Heart right ventricle (tissue), 16 donors: Measurements from ENCODE around the gene HTR6. TPM values are rescaled to one million over a fixed set of nuclear protein-coding genes. Genes with fewer than 3 reads are reported as not detected.

ENCODE experiments used
- ATAC-seq, 8 donors: fragments of 200-7000 bp; cut with Tn5 transposase; one replicate each; pipeline ENCODE4 v1.9.1; 2020; ENCODE audit warnings: mild to moderate bottlenecking in 8 of 8, moderate library complexity in 8 of 8, moderate number of reproducible peaks in 1 of 8
- DNase-seq, 2 donors: peaks; one replicate each; pipeline ENCODE4 v3.0.0-alpha.2; 2020
- H3K27ac ChIP-seq, 10 donors: fragments of 200-600 bp; sonication (generic) in 2 of 10; one replicate each; pipeline versions ENCODE4 v1.5.0 to v1.8.0; 2020 to 2022; ENCODE audit warnings: mild to moderate bottlenecking in 3 of 10
- H3K27me3 ChIP-seq, 7 donors: fragments of 200-600 bp; one replicate each; pipeline ENCODE4 v1.8.0; 2021 to 2022; ENCODE audit warnings: mild to moderate bottlenecking in 2 of 7
- H3K36me3 ChIP-seq, 9 donors: fragments of 200-600 bp; sonication (generic) in 1 of 9; one replicate each; pipeline versions ENCODE4 v1.5.0 to v1.8.0; 2020 to 2022; ENCODE audit warnings: mild to moderate bottlenecking in 2 of 9
- H3K4me1 ChIP-seq, 9 donors: fragments of 200-600 bp; sonication (generic) in 1 of 9; one replicate each; pipeline versions ENCODE4 v1.5.0 to v1.8.0; 2020 to 2022; ENCODE audit warnings: mild to moderate bottlenecking in 4 of 9
- H3K4me3 ChIP-seq, 10 donors: fragments of 200-600 bp; sonication (generic) in 2 of 10; one replicate each; pipeline versions ENCODE4 v1.5.0 to v1.8.0; 2020 to 2022; ENCODE audit warnings: mild to moderate bottlenecking in 7 of 10, moderate library complexity in 2 of 10
- H3K9me3 ChIP-seq, 11 donors: fragments of 200-600 bp in 10 of 11; sonication (generic) in 2 of 11; one replicate each; pipeline versions ENCODE4 v1.5.0 to v1.8.0; 2013 to 2022; ENCODE audit warnings: mild to moderate bottlenecking in 2 of 11, control low read depth in 1 of 11, moderate library complexity in 1 of 11
- WGBS, 2 donors: extraction: QIAGEN DNeasy Blood & Tissue Kit; methylation state at CpG; one replicate each; pipeline ENCODE4 v1.1.7; 2013; ENCODE audit warnings: inconsistent platforms in 1 of 2; 5-methylcytosine and 5-hydroxymethylcytosine counted together
- intact Hi-C, 10 donors: fragments of 100-400 bp; cut with DNase I; formaldehyde crosslinking; loops; one replicate each; pipeline versions ENCODE4 v1.11.1 to v1.14.2; 2022
- polyA plus RNA-seq, 2 donors: library from polyadenylated mRNA; stranded (reverse); fragments of 200-250 nt; gene quantifications; one replicate each; pipeline ENCODE4 v1.2.3, GENCODE V29; 2013
- total RNA-seq, 10 donors: library from RNA; stranded (reverse); fragmentation: NEBNext Ultra II Directional in 3 of 10; extraction: Animal tissue kit (Norgen Biotek cat#: 25700) in 3 of 10; gene quantifications; one replicate each; pipeline versions ENCODE4 v1.2.1 to v1.2.4, GENCODE V29; 2021 to 2023
- TF ChIP-seq, protein P1 (sequence below), 9 donors: fragments of 200-600 bp; sonication (generic) in 2 of 9; IDR thresholded peaks; one replicate each; pipeline versions ENCODE4 v1.5.0 to v1.8.0; 2021 to 2022; ENCODE audit warnings: antibody characterized with exemption in 9 of 9, mild to moderate bottlenecking in 5 of 9, moderate library complexity in 1 of 9
- donor health status: Arrhythmogenic right ventricular cardiomyopathy.
- donor health status: ischemic (EF 13 %, LVEDD 7.1; RV severe dilation, severe dysfunction).
- donor health status: healthy with polysubstance abuse.
- donor health status: DM: no; HTN: yes; CAD: no.
- donor health status: DM: no; HTN: no; CAD: no.
- donor health status: ischemic (EF 25% LVEDD 6.9; RV normal size, moderate dysfunction).
- donor health status: ischemic (EF 25% LVEDD 5.7; RV mildly dilated, moderate dysfunction).
- donor health status: healthy.
- donor health status: DM: yes; HTN: yes; CAD: no.
- donor health status: Ischemic cardiomyopathy.
- donor health status: ischemic (EF 35%, LVEDD 5.7; RV mildly dilated, moderate dysfunction).
- donor health status: nonischemic (EF 11% LVEDD 7.7; RV severe dilation, severe dysfunction).
- donor health status: DM: yes; HTN: yes; CAD: no.
- donor health status: PGD.
- donor health status: ischemic (EF 29% LVEDD 5.4; RV normal size, mild dysfunction).
- donor health status: nonischemic (EF 23%, LVEDD 6.1; RV moderate dilation, normal function).

Gene HTR6
- total and polyA plus RNA-seq, 12 donors = not detected

DNA sequence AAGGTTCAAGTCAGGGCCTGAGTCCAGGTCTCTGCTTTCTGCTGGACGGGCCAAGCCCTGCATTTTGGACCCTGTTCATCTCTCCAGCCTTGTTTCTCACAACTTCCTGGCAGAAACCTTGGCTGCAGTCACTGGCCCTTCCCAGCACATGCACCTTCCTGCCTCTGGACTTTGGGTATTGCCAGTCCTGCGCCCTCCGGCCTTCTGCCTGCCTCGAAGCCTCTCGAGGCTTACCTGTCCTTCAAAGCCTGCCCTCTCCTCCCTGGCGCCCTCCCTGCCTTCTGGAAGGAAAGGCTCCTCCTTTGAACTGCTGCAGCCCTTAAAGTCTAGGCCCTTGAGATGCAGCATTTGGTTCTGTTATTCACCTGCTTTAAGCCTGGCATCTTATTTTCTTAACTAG lies 52.8 kb downstream of the HTR6 start:
- ATAC-seq (no peak), DNase-seq (no peak)
- no peaks in the 10 kb centered on the region for H3K4me1 ChIP-seq
- H3K27ac ChIP-seq = no peak overlapping the region
- TF ChIP-seq, protein P1, sequence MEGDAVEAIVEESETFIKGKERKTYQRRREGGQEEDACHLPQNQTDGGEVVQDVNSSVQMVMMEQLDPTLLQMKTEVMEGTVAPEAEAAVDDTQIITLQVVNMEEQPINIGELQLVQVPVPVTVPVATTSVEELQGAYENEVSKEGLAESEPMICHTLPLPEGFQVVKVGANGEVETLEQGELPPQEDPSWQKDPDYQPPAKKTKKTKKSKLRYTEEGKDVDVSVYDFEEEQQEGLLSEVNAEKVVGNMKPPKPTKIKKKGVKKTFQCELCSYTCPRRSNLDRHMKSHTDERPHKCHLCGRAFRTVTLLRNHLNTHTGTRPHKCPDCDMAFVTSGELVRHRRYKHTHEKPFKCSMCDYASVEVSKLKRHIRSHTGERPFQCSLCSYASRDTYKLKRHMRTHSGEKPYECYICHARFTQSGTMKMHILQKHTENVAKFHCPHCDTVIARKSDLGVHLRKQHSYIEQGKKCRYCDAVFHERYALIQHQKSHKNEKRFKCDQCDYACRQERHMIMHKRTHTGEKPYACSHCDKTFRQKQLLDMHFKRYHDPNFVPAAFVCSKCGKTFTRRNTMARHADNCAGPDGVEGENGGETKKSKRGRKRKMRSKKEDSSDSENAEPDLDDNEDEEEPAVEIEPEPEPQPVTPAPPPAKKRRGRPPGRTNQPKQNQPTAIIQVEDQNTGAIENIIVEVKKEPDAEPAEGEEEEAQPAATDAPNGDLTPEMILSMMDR (IDR thresholded peaks at IDR 0.05) = no peak
- H3K36me3 ChIP-seq = peaks cover 0 to 23% (median 0%) of the 10 kb centered on the region in 9 donors
- no peaks in the 10 kb centered on the region for H3K27me3 ChIP-seq
- H3K9me3 ChIP-seq = no peaks in the 10 kb centered on the region
- H3K4me3 ChIP-seq = no peak overlapping the region
- intact Hi-C loops = loop anchor here in 1 of 10 donors (10.0 kb wide), 1 partner anchor 87 kb away; no protein-coding TSS in a partner anchor
- 84 to 85% methylated on average over 6 of the region's 6 CpGs for WGBS, 2 donors

DNA sequence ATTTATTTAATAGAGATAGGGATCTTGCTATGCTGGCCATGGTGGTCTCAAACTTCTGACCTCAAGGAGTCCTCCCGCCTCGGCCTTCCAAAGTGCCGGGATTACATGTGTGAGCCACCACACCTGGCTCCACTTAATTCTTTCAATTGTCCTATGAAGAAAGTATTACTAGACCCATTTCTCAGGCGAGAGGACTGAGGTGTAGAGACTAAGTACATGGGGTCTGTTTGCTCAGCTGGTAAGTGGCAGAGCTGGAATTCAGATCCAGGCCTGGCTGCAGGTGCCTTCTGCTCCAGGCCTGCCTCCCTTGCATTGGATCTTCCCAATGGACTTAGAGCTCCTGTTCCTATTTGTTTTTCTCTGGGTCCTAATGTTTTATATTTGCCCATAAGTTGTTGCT lies 55.5 kb downstream of the HTR6 start:
- ATAC-seq = no peak
- no peak overlapping the region for H3K27ac ChIP-seq
- no peak for DNase-seq
- 96% methylated on average over 4 of the region's 4 CpGs for WGBS, 2 donors
- no peaks in the 10 kb centered on the region for H3K4me1 ChIP-seq
- peaks cover 0 to 38% (median 0%) of the 10 kb centered on the region in 9 donors for H3K36me3 ChIP-seq
- intact Hi-C loops = no loop called here
- no peaks in the 10 kb centered on the region for H3K9me3 ChIP-seq
- TF ChIP-seq, protein P1 (IDR thresholded peaks at IDR 0.05) = no peak
- no peaks in the 10 kb centered on the region for H3K27me3 ChIP-seq
- no peak overlapping the region for H3K4me3 ChIP-seq

- H3K4me3 ChIP-seq = no peak overlapping the region
- TF ChIP-seq, protein P1 (IDR thresholded peaks at IDR 0.05) = no peak
- no peak for ATAC-seq
- no peaks in the 10 kb centered on the region for H3K27me3 ChIP-seq
- H3K27ac ChIP-seq = no peak overlapping the region
- no peaks in the 10 kb centered on the region for H3K9me3 ChIP-seq
- H3K4me1 ChIP-seq = no peaks in the 10 kb centered on the region
- intact Hi-C loops = no loop called here
- no peak for DNase-seq
- WGBS, 2 donors = 74 to 79% methylated on average over 4 of the region's 4 CpGs
- H3K36me3 ChIP-seq = peaks cover 0 to 46% (median 0%) of the 10 kb centered on the region in 9 donors
Observed at GRCh38 chr1:19720973-19721372, 56.3 kb downstream of the HTR6 start.

DNA sequence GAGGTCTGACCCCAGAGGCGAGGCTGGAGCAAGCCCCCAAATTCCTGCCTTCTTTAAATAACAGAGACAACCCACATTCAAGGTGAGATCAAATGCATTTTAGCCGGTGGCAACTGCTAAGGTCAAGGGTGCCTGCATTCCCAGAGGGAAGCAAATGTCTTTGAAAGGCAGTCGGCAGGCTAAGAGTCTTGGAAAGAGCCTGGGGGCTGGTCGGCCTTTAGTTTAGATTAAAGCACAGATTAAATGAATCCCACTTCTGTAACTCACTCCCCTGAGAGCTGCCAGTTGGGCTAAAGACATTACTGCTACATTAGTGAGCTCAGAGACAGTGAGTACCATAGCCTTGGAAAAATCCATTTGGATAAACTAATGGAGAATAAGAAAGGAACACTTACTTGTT lies 59.2 kb downstream of the HTR6 start:
- TF ChIP-seq, protein P1 (IDR thresholded peaks at IDR 0.05) = no peak
- Histone ChIP-seq H3K4me1 (peaks cover 0 to 4% (median 0%) of the 10 kb centered on the region in 9 donors), H3K9me3 (no peaks in the 10 kb centered on the region), H3K36me3 (peaks cover 0 to 66% (median 7%) of the 10 kb centered on the region in 9 donors), H3K4me3 (no peak overlapping the region), H3K27me3 (no peaks in the 10 kb centered on the region), H3K27ac (no peak overlapping the region)
- no peak for ATAC-seq
- intact Hi-C loops = no loop called here
- DNase-seq = no peak
- 58 to 70% methylated on average over 4 of the region's 4 CpGs for WGBS, 2 donors
